CD4-positive, CD25-positive, alpha-beta regulatory T cell (primary cell): ENCODE results near the gene ZNF786. TPM values are rescaled to one million over a fixed set of nuclear protein-coding genes. Genes with fewer than 3 reads are reported as not detected.
A peak's percentile ranks its signal among the peaks of the same experiment; 100 is the strongest.
"Not testable (repeated sequence)": the region's sequence is repeated elsewhere in the genome, so short reads cannot be mapped to it uniquely, and the experiment has no call there.

ENCODE experiments used
- ATAC-seq, 2 donors: fragments of 150-1000 bp; cut with Tn5 transposase; one replicate each; pipeline ENCODE4 v1.10.0; 2021; ENCODE audit warnings: low read depth in 2 of 2, moderate number of reproducible peaks in 2 of 2, moderate library complexity in 1 of 2
- DNase-seq, 3 donors: peaks; one replicate each; pipeline versions ENCODE4 v3.0.0 to v3.0.0-alpha.2; 2012 to 2022; ENCODE audit warnings: mixed read lengths in 1 of 3
- H3K27ac ChIP-seq: one replicate; pipeline ENCODE4 v1.7.0; 2013; ENCODE audit warnings: mild to moderate bottlenecking, low read length; ENCODE audit not compliant: insufficient read depth, poor library complexity, severe bottlenecking
- H3K27me3 ChIP-seq: one replicate; pipeline ENCODE4 v1.7.0; 2013; ENCODE audit warnings: low read length; ENCODE audit not compliant: control insufficient read depth, insufficient read depth
- H3K36me3 ChIP-seq: one replicate; pipeline ENCODE4 v1.7.0; 2013; ENCODE audit warnings: mild to moderate bottlenecking, low read length, moderate library complexity; ENCODE audit not compliant: control insufficient read depth, insufficient read depth
- H3K4me1 ChIP-seq: 2 replicates; pipeline ENCODE4 v1.7.0; 2013; ENCODE audit warnings: mild to moderate bottlenecking, low read length; ENCODE audit not compliant: insufficient read depth, control insufficient read depth, poor library complexity, severe bottlenecking
- H3K4me3 ChIP-seq: one replicate; pipeline ENCODE4 v1.7.0; 2013; ENCODE audit warnings: low read depth, mild to moderate bottlenecking, low read length, moderate library complexity
- H3K9me3 ChIP-seq, 2 experiments: 1 replicate in 1 of 2; 2 replicates in 1 of 2; pipeline ENCODE4 v1.7.0; 2013; ENCODE audit warnings: low read length in 2 of 2, mild to moderate bottlenecking in 1 of 2, moderate library complexity in 1 of 2; ENCODE audit not compliant: control insufficient read depth in 2 of 2
- H3K27ac Mint-ChIP-seq, 3 donors: one replicate each; pipeline ENCODE4 v1.8.0; 2020 to 2022; ENCODE audit warnings: mild to moderate bottlenecking in 3 of 3, mixed read lengths in 3 of 3, moderate library complexity in 2 of 3
- H3K27me3 Mint-ChIP-seq: one replicate; pipeline ENCODE4 v1.8.0; 2022; ENCODE audit warnings: mild to moderate bottlenecking, mixed read lengths
- H3K36me3 Mint-ChIP-seq: one replicate; pipeline ENCODE4 v1.8.0; 2020; ENCODE audit warnings: mixed read lengths
- H3K4me1 Mint-ChIP-seq, 4 donors: one replicate each; pipeline ENCODE4 v1.8.0; 2020 to 2022; ENCODE audit warnings: mixed read lengths in 4 of 4, mild to moderate bottlenecking in 1 of 4
- H3K4me3 Mint-ChIP-seq, 4 donors: one replicate each; pipeline ENCODE4 v1.8.0; 2020 to 2022; ENCODE audit warnings: mild to moderate bottlenecking in 4 of 4, mixed read lengths in 4 of 4, moderate library complexity in 3 of 4
- H3K9me3 Mint-ChIP-seq, 7 donors: one replicate each; pipeline ENCODE4 v1.8.0; 2020 to 2022; ENCODE audit warnings: mixed read lengths in 7 of 7, mild to moderate bottlenecking in 3 of 7, moderate library complexity in 2 of 7
- polyA plus RNA-seq, 4 donors: library from polyadenylated mRNA; unstranded; fragments of 300-500 nt; fragmentation: Illumina TruSeq; gene quantifications; one replicate each; pipeline ENCODE4 v1.2.3, GENCODE V29; 2021
- total RNA-seq: library from RNA; stranded (reverse); gene quantifications from one replicate; pipeline ENCODE4 v1.2.3, GENCODE V29; 2022

ZNF786 gene
- total and polyA plus RNA-seq, 5 donors from 2014 or later, result 1.5 to 9.9 (median 6.3) TPM

DNA sequence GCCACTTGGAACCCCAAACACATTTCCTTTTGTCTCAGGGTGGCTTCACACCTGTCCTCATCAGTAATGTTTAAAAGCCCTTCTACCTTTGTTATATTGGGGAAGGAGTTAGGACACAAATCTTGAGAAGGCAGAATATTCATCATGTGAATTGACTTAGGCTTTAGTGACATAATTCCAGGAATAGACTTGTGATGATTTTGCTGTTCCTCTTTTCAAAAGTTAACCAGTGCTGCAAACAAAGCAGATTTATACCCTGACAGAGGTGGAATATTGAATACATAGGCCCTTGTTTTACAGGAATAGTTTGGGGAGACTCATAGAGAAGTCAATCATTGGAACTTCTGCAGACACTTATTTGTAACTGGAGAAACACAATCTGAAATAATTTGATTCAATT is 27.0 kb downstream of the ZNF786 start:
- peak overlapping the region in 1 of 3 donors; percentile 4 for H3K27ac Mint-ChIP-seq

DNA sequence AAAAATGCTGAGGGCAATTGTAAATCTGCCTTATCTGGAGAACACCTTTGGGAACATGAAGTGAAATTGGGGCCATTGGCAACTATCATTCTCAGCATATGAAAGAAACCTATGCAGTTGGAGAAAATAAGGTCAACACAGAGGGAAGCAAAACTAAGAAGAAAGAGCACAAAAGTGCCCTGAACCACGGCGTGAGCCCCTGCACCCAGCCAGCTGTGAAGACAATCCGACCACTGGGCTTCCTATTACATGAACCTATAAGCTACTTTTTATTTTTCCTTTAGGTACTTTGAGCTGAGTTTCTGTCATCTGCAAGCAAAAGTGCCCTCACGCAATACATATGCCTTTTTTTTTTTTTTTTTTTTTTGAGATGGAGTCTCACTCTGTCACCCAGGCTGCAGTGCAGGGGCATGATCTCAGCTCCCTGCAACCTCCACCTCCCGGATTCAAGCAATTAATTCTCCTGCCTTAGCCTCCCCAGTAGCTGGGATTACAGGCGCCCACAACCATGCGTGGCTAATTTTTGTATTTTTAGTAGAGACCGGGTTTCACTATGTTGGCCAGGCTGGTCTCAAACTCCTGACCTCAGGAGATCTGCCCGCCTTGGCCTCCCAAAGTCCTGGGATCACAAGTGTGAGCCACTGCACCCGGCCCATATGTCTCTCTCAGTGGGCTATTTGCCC is 28.2 kb downstream of the ZNF786 start:
- H3K9me3 Mint-ChIP-seq, ATAC-seq, H3K27me3 Mint-ChIP-seq, H3K4me3 ChIP-seq, H3K27me3 ChIP-seq, H3K9me3 ChIP-seq, H3K4me1 ChIP-seq, H3K36me3 Mint-ChIP-seq, H3K36me3 ChIP-seq, H3K27ac Mint-ChIP-seq, H3K27ac ChIP-seq, DNase-seq: not testable (repeated sequence)
- peak overlapping the region in 1 of 4 donors; percentile 40 for H3K4me3 Mint-ChIP-seq
- H3K4me1 Mint-ChIP-seq, result peaks cover 4 to 10% (median 6%) of the 10 kb centered on the region in 4 donors

More for the DNA sequence above, 27.0 kb downstream of the ZNF786 start:
- Mint-ChIP-seq H3K36me3 (peaks cover 4% of the 10 kb centered on the region), H3K4me3 (peak overlapping the region in 3 of 4 donors; percentile 24 to 47 (median 31)), H3K4me1 (peaks cover 7 to 15% (median 10%) of the 10 kb centered on the region in 4 donors), H3K9me3 (no peaks in the 10 kb centered on the region), H3K27me3 (no peaks in the 10 kb centered on the region)
- Histone ChIP-seq H3K27me3 (no peaks in the 10 kb centered on the region), H3K9me3 (no peaks in the 10 kb centered on the region), H3K4me1 (peaks cover 8% of the 10 kb centered on the region), H3K36me3 (no peaks in the 10 kb centered on the region), H3K4me3 (no peak overlapping the region), H3K27ac (no peak overlapping the region)
- DNase-seq, result no peak
- no peak for ATAC-seq

DNA sequence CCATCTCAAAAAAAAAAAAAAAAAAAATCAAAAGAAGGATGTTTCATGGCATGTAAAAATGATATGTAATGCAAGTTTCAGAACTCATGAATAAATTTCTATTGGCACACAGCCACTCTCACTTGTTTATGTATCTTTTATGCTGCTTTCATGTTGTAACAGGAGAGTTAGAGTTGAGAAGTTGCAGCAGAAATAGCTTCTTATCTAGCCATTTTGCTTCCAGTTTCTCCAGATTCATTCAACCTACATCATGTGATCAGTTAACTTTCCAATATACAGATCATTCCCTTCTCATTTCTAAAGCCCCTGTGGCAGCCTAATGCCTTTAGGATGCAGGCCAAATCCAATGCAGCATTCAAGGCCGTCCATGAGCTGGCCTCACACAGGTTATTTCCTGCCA is 30.4 kb downstream of the ZNF786 start:
- peaks cover 4 to 5% (median 4%) of the 10 kb centered on the region in 4 donors for H3K4me1 Mint-ChIP-seq
- no peaks in the 10 kb centered on the region for H3K9me3 Mint-ChIP-seq
- DNase-seq (no peak), ATAC-seq (no peak)
- Histone ChIP-seq H3K27me3 (no peaks in the 10 kb centered on the region), H3K36me3 (no peaks in the 10 kb centered on the region), H3K9me3 (no peaks in the 10 kb centered on the region), H3K4me3 (no peak overlapping the region), H3K27ac (no peak overlapping the region), H3K4me1 (peaks cover 4% of the 10 kb centered on the region)
- H3K36me3 Mint-ChIP-seq, result no peaks in the 10 kb centered on the region
- H3K27me3 Mint-ChIP-seq, result no peaks in the 10 kb centered on the region
- no peak overlapping the region for H3K27ac Mint-ChIP-seq
- peak overlapping the region in 1 of 4 donors; percentile 49 for H3K4me3 Mint-ChIP-seq

DNA sequence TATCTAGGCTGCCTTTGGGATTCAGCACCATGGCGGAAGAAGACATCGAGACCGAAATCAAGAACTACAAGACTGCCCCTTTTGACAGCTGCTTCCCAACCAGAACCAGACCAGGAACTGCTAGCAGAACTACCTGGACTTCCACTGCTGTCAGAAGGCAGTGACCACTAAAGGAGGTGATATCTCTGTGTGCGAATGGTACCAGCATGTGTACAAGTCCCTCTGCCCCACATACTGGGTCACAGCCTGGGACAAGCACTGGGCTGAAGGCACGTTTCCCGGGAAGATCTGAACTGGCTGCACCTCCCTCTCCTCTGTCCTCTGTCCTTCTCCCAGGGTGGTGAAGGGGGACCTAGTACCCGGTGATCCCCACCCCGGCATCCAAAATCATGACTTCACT is 36.6 kb downstream of the ZNF786 start:
- Mint-ChIP-seq H3K4me3 (no peak overlapping the region), H3K9me3 (peaks cover 0 to 2% (median 0%) of the 10 kb centered on the region in 7 donors), H3K27ac (no peak overlapping the region), H3K27me3 (peaks cover 11% of the 10 kb centered on the region), H3K4me1 (no peaks in the 10 kb centered on the region), H3K36me3 (no peaks in the 10 kb centered on the region)
- no peaks in the 10 kb centered on the region for H3K9me3 ChIP-seq
- DNase-seq, result no peak
- H3K4me1 ChIP-seq, result no peaks in the 10 kb centered on the region
- no peaks in the 10 kb centered on the region for H3K36me3 ChIP-seq
- ATAC-seq, result no peak
- no peak overlapping the region for H3K27ac ChIP-seq
- no peak overlapping the region for H3K4me3 ChIP-seq
- peaks cover 2% of the 10 kb centered on the region for H3K27me3 ChIP-seq

DNA sequence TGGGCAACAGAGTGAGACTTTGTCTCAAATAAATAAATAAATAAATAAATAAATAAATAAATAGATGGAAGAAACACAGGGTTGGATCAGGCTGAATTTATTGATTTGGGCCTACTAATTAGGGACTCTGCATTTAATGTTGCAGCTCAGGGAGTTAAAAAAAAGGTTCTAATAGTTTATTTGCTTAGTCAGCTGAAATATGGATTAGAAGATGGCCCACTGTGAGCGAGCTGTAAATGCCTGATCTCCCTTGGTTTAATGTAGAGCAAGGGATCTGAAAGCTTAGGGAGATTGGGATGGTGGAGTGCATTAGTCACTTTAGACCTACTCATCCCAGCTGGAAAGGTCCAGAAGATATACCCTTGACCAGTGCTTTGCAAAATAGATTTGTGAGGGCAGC is 37.1 kb downstream of the ZNF786 start:
- Histone ChIP-seq H3K27me3 (peaks cover 2% of the 10 kb centered on the region), H3K9me3 (no peaks in the 10 kb centered on the region), H3K4me3 (no peak overlapping the region), H3K36me3 (no peaks in the 10 kb centered on the region), H3K4me1 (no peaks in the 10 kb centered on the region), H3K27ac (no peak overlapping the region)
- Mint-ChIP-seq H3K36me3 (no peaks in the 10 kb centered on the region), H3K27me3 (peaks cover 16% of the 10 kb centered on the region), H3K27ac (no peak overlapping the region), H3K9me3 (peaks cover 0 to 2% (median 0%) of the 10 kb centered on the region in 7 donors), H3K4me3 (no peak overlapping the region), H3K4me1 (no peaks in the 10 kb centered on the region)
- no peak for ATAC-seq
- DNase-seq, result no peak

DNA sequence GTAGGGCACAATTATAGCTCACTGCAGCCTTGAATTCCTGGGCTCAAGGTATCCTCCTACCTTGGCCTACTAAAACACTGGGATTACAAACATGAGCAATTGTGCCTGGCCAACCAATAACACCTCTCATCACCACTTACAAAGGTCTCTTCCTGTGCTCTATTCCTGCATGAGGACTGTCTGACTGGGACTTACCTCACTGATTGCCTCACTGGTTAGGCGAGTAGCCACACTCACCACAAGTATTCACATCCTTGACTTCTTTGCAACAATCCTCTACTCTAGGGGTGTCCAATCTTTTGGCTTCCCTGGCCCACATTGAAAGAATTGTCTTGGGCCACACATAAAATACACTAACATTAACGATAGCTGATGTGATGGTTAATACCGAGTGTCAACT is 39.6 kb downstream of the ZNF786 start:
- no peaks in the 10 kb centered on the region for H3K36me3 Mint-ChIP-seq
- H3K27ac Mint-ChIP-seq, result no peak overlapping the region
- ATAC-seq, result no peak
- H3K9me3 Mint-ChIP-seq, result peaks cover 0 to 2% (median 0%) of the 10 kb centered on the region in 7 donors
- Histone ChIP-seq H3K27me3 (peaks cover 2% of the 10 kb centered on the region), H3K9me3 (no peaks in the 10 kb centered on the region), H3K4me1 (no peaks in the 10 kb centered on the region), H3K4me3 (no peak overlapping the region), H3K36me3 (no peaks in the 10 kb centered on the region), H3K27ac (no peak overlapping the region)
- peaks cover 17% of the 10 kb centered on the region for H3K27me3 Mint-ChIP-seq
- no peaks in the 10 kb centered on the region for H3K4me1 Mint-ChIP-seq
- DNase-seq, result no peak
- no peak overlapping the region for H3K4me3 Mint-ChIP-seq

DNA sequence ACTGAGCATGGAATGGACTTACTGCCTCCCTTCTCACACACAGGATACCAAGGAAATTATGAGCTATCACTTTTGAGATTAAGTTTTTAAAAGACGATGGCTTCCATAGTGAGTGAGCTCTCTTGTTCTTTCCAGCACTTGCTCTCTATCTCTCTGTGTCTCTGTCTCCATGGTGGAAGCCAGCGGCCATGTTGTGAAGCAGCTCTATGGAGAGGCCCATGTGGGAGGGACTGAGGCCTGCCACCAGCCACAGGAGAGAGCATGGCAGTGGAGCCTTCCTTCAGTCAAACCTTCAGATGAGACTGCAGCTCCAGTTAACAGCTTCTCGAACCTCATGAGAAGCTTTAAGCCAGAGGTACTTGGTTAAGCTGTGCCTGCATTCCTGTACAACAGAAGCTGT is 41.7 kb downstream of the ZNF786 start:
- no peak for ATAC-seq
- Mint-ChIP-seq H3K9me3 (peaks cover 0 to 2% (median 0%) of the 10 kb centered on the region in 7 donors), H3K36me3 (no peaks in the 10 kb centered on the region), H3K27me3 (peaks cover 12% of the 10 kb centered on the region), H3K4me3 (no peak overlapping the region), H3K4me1 (no peaks in the 10 kb centered on the region), H3K27ac (no peak overlapping the region)
- Histone ChIP-seq H3K4me3 (no peak overlapping the region), H3K36me3 (no peaks in the 10 kb centered on the region), H3K9me3 (no peaks in the 10 kb centered on the region), H3K27ac (no peak overlapping the region), H3K27me3 (peaks cover 2% of the 10 kb centered on the region), H3K4me1 (no peaks in the 10 kb centered on the region)
- no peak for DNase-seq

DNA sequence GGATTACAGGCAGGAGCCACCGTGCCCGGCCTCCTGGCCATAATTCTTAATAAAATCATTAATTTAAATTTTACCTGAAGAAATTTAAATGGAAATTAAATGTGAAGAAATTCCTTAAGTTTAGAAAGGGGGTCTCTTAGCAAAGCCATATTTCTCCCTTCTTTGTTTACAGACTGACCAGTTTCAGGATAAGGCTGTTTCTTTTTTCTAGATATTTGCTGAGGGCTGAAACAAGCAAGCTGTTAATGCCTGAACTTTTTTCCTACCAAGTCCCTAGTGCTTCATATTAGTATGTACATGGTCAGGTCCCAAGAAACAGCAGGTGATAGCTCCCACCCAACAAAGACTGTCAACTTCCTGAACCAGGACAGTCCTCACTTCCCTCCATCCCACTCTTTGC is 44.1 kb downstream of the ZNF786 start:
- peaks cover 2% of the 10 kb centered on the region for H3K27me3 ChIP-seq
- Mint-ChIP-seq H3K27ac (no peak overlapping the region), H3K4me1 (no peaks in the 10 kb centered on the region), H3K36me3 (no peaks in the 10 kb centered on the region), H3K27me3 (peaks cover 14% of the 10 kb centered on the region), H3K4me3 (no peak overlapping the region), H3K9me3 (peaks cover 0 to 2% (median 0%) of the 10 kb centered on the region in 7 donors)
- no peak for ATAC-seq
- no peaks in the 10 kb centered on the region for H3K4me1 ChIP-seq
- H3K9me3 ChIP-seq, result no peaks in the 10 kb centered on the region
- H3K4me3 ChIP-seq, result no peak overlapping the region
- no peak overlapping the region for H3K27ac ChIP-seq
- no peaks in the 10 kb centered on the region for H3K36me3 ChIP-seq
- no peak for DNase-seq
